GM08714 (cell line): ENCODE data around the gene TIMM44.

Experiments used
- H3K4me3 ChIP-seq: fragments of 200-500 bp; sonication (Bioruptor generic); 2 replicates; pipeline ENCODE4 v1.5.1; 2014; ENCODE audit warnings: mild to moderate bottlenecking, low read length, inconsistent platforms
- ZNF274 ChIP-seq: IDR thresholded peaks from 2 replicates; pipeline ENCODE4 v1.6.1; 2012; ENCODE audit warnings: mild to moderate bottlenecking, low read depth, low read length

Gene TIMM44

GRCh38 chr19:7928334-7928706, 15.1 kb downstream of the TIMM44 start:
- H3K4me3 ChIP-seq = no peak overlapping the region
- TF ChIP-seq ZNF274 = no peak

DNA sequence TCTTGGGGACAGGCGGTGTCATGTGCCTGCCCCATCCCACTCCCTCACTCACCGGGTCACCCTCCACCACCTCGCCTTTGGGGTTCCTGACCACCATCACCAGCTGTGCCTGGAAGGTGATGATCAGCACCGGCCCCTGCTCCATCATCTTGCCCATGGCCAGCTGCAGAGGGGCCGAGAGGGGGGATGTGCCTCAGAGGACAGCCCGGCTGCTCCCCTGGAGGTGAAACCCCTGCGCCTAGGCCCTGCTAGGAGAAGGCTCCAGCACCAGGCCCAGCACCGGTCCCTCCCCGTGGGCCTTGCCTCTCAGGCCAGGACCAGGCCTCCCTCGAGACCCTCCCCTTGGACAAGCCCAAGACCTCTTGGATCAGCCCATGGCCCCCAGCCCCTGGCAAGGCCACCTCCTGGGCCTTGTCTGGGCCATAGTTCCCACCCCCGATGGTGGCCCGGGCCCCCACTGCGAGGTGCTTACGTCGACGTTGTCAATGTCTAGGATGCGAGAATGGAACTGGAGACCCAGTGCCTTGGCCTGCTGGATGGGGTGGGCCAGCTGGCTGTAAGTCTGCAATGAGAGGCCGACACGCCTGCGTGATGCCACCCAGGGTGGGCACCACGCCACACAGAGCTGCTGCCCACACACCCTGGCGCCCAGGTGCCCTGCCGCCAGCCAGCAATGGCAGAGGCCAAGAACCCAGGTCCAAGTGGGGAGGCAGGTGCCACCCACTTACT, 15.7 kb downstream of the TIMM44 start:
- TF ChIP-seq ZNF274 = no peak
- no peak overlapping the region for H3K4me3 ChIP-seq

DNA sequence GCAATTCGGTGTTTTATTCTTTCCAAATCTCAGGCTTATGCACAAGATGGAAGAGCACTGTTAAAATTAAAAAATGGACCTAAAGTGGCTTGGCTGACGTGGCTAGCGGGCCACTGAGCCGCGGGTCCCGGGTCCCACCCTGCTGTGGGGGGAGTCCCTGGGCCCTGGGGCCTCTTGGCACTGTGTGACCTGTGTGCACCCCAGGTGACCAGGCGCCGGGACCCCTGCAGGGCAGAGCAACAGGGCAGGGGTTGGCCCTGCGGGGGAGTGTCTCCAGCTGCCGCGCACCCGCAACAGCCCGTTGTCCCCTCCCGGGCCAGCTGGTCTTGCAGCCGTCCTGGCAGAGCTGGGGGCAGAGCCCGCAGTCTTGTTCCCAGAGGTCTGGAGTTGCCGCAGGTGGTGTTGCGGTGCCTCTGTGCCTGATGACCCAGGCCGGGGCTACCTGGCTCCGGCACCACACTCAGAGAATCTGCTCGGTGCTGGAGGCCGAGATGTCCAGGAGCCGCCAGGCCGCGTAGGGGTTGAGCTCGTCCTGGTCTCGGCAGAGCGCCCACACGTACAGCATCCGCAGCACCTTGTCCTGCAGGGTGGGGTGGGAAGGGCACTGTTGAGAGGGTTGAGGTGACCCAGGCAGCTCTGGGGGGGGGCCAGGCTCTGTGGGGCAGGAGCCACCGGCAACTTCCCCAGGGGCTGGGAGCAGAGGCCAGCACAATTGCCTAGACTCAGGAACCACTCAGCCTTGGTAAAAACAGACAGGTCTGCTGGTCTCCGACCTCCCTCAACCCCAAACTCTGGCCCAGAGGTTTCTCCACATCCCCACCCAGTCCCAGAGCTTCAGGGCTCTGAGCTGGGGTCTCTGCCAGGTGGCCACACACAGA, 16.5 kb downstream of the TIMM44 start:
- TF ChIP-seq ZNF274 = no peak
- H3K4me3 ChIP-seq = no peak overlapping the region

- no peak for TF ChIP-seq ZNF274
- H3K4me3 ChIP-seq = no peak within 1 kb of the TSS; the same call in 1 of the 2 replicates
Measured at GRCh38 chr19:7926021-7926726, 17.3 kb downstream of the TIMM44 start, which contains the start of gene CTXN1. CTXN1 (minus strand) TSS chr19:7926135; CDS start chr19:7925538, 597 bp downstream.

- TF ChIP-seq ZNF274 = no peak
- no peak overlapping the region; the same call in 1 of the 2 replicates for H3K4me3 ChIP-seq
Measured at GRCh38 chr19:7925171-7925851, 18.2 kb downstream of the TIMM44 start.

DNA sequence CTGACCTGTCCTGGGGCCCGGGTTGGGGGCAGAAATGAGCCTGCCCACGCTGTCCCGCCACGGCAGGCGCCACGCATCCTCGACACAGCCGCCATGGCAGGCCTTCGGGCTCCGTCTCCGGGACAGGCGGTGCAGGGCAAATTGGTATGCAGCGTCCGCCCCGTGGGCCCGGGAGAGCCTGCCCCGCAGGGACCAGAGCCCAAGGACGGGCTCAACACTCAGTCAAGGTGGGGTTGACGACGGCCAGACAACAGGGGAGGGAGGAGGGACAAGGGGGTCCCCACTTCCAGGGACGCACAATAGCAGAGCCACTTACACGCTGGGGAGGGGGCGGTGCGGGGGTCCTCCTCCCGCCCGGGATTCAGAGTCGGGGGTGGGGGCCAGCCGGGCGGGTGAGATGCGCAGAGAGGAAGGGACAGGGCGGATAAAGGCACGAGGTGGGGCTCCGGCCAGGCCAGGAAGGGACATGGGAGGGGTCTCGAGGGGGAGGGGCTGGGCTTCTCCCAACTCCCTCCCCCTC, 18.8 kb downstream of the TIMM44 start:
- no peak for TF ChIP-seq ZNF274
- no peak overlapping the region for H3K4me3 ChIP-seq

- H3K4me3 ChIP-seq = no peak overlapping the region
- no peak for TF ChIP-seq ZNF274
Measured at GRCh38 chr19:7924241-7924640, 19.2 kb downstream of the TIMM44 start.

DNA sequence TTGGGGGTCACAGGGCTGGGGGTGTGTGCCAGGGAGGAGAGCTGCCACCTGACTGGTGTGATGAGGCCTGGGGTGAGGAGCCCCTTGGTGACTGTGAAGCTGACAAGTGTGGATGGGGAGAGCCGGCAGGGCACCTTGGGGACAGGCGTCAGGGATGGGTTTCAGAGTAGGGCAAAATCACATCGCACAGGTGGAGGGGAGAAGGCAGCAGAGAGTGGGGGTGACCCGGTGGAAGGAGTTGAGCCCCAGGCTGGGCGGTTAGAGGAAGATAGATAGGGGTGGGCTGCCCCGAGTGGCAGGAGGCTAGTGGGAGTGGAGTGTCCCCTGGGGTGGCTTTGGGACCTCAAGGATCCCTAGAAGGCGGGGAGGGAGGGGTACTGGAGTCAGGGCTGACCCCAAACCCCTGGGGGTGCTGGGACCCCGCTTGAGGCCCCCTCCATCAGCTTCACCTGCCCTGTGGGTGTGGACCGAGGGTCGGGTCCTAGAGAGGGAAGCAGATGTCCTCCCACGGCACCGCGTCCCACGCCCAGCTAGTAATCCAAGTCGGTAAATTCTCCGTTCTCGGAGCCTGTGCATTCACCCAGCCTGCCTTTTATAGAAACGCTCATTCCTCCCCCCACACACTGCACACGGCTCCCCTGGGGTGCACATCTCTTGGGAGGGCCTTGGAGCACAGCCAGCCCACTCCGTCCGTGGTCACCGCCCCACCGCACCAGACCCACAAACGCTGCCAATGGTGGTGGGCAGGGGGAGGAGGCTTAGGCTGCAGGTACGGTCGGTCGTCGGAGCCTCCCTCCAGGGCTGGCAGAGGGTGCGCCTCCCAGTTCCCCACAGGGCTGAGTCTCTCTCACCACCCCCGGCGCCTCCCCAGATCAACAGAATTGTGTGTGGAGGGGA, 19.9 kb downstream of the TIMM44 start:
- no peak for TF ChIP-seq ZNF274
- no peak overlapping the region for H3K4me3 ChIP-seq

DNA sequence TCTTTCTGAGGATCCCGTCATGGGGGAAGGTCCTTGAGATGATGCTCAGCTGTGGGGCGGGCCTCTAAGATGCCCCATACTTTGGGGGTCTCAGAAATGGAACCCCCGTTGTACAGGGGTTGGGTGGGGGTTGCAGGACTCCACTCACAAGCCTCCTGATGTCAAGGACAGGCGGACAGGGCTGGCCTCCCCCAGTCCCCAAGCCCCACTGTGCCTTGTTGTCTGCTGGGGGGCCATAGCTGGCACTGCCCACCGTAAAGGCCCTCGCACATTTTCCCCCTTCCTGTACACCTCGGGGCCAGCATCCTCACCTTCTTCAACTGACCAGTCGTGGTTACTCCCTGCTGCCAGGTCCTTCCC, 20.6 kb downstream of the TIMM44 start:
- TF ChIP-seq ZNF274 = no peak

DNA sequence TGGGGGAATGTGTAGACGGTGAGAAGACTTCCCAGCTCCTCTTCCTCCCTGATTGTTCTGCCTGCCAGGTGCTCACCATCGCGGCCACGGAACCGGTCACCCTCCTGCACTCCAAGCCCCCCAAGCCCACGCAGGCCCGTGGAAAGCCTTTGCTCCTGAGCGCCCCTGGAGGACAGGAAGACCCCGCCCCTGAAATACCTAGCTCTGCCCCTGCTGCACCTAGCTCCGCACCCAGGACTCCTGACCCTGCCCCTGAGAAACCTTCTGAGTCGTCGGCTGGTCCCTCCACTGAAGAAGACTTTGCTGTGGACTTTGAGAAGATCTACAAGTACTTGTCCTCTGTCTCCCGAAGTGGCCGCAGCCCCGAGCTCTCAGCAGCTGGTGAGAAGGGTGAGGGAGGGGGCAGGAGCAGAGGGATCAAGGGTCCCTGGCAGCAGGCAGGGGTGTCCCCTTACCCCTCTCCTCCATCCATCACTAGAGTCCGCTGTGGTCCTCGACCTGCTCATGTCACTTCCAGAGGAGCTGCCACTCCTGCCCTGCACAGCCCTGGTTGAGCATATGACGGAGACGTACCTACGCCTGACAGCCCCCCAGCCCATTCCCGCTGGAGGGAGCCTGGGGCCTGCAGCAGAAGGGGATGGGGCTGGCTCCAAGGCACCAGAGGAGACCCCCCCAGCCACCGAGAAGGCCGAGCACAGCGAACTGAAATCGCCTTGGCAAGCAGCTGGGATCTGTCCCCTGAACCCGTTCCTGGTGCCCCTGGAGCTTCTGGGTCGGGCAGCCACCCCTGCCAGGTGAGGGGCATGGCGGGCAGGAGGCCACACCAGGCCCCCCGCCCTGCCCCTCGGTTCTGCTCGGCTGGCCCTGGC, 21.3 kb downstream of the TIMM44 start:
- no peak overlapping the region for H3K4me3 ChIP-seq
- no peak for TF ChIP-seq ZNF274

More for the DNA sequence above, 20.6 kb downstream of the TIMM44 start:
- no peak overlapping the region for H3K4me3 ChIP-seq

DNA sequence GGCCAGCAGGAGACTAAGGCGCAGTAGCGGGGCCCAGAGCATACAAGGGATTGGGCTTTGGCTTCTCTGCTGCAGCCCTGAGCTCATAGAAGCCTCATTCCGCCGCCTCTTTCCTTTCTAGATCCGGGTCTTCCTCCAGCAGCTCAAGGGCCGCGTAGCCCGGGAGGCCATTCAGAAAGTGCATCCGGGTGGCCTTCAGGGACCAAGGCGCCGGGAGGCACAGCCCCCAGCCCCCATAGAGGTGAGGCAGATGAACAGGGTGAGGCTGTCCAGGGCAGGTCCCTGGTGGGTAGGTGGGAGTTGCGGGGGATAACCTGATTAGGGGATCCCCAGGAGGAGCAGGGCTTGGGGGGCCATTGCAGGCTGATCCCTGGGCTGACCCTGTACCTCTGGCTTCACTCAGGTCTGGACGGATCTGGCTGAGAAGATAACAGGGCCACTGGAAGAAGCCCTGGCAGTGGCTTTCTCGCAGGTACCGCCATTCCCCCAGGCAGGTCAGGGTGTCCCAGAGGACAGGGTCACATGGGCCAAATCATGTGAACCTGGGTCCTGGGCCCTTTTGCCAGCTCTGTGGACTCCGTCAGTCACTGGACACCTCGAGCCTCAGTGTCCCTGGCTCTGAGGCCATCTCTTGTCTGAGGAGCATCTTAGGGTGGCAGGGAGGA, 22.0 kb downstream of the TIMM44 start:
- TF ChIP-seq ZNF274 = no peak
- H3K4me3 ChIP-seq = peak overlapping the region; percentile 47; the same call in 1 of the 2 replicates
